ENCODE data around the gene MFSD1.

Gene MFSD1

DNA sequence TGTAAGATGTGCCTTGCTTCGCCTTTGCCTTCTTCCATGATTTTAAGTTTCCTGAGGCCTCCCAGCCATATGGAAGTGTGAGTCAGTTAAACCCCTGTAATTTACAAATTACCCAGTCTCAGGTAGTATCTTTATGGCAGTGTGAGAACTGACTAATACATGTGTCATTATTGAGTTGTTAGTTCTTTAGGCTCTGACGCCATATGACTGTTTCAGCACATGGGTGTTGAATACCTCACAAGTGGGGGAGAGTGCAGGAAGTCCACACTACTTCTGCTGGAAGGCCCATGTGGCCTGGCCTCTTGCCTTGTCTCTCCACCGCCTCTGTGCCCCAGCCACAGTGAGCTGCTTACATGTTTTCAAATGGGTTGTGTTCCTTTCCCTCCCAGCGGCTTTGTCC, 28.5 kb downstream of the MFSD1 start:
- ATAC-seq: no peak
- TF ChIP-seq ZC3H10 (CRISPR knock-in tag; IDR thresholded peaks at IDR 0.05): no peak
- no peak for TF ChIP-seq SNAI2 (CRISPR knock-in tag; IDR thresholded peaks at IDR 0.05)
- TF ChIP-seq ZFP30 (CRISPR knock-in tag; IDR thresholded peaks at IDR 0.05): no peak
- no peak for TF ChIP-seq OSR1 (CRISPR knock-in tag; IDR thresholded peaks at IDR 0.05)
- TF ChIP-seq TCF4 (CRISPR knock-in tag; IDR thresholded peaks at IDR 0.05; ENCODE audit: borderline replicate concordance): no peak
- no peak for TF ChIP-seq ZNF565 (CRISPR knock-in tag; conservative IDR thresholded peaks at IDR 0.05; ENCODE audit: low read depth)
- TF ChIP-seq CSDC2 (CRISPR knock-in tag; IDR thresholded peaks at IDR 0.05): no peak
- TF ChIP-seq ZFP3 (CRISPR knock-in tag; IDR thresholded peaks at IDR 0.05): no peak
- TF ChIP-seq, protein P1, sequence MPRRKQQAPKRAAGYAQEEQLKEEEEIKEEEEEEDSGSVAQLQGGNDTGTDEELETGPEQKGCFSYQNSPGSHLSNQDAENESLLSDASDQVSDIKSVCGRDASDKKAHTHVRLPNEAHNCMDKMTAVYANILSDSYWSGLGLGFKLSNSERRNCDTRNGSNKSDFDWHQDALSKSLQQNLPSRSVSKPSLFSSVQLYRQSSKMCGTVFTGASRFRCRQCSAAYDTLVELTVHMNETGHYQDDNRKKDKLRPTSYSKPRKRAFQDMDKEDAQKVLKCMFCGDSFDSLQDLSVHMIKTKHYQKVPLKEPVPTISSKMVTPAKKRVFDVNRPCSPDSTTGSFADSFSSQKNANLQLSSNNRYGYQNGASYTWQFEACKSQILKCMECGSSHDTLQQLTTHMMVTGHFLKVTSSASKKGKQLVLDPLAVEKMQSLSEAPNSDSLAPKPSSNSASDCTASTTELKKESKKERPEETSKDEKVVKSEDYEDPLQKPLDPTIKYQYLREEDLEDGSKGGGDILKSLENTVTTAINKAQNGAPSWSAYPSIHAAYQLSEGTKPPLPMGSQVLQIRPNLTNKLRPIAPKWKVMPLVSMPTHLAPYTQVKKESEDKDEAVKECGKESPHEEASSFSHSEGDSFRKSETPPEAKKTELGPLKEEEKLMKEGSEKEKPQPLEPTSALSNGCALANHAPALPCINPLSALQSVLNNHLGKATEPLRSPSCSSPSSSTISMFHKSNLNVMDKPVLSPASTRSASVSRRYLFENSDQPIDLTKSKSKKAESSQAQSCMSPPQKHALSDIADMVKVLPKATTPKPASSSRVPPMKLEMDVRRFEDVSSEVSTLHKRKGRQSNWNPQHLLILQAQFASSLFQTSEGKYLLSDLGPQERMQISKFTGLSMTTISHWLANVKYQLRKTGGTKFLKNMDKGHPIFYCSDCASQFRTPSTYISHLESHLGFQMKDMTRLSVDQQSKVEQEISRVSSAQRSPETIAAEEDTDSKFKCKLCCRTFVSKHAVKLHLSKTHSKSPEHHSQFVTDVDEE (CRISPR knock-in tag; IDR thresholded peaks at IDR 0.05): no peak
- no peak for TF ChIP-seq PPARA (CRISPR knock-in tag; IDR thresholded peaks at IDR 0.05; ENCODE audit: borderline replicate concordance)
- TF ChIP-seq ZNF70 (CRISPR knock-in tag; IDR thresholded peaks at IDR 0.05): no peak
- TF ChIP-seq, protein P2, sequence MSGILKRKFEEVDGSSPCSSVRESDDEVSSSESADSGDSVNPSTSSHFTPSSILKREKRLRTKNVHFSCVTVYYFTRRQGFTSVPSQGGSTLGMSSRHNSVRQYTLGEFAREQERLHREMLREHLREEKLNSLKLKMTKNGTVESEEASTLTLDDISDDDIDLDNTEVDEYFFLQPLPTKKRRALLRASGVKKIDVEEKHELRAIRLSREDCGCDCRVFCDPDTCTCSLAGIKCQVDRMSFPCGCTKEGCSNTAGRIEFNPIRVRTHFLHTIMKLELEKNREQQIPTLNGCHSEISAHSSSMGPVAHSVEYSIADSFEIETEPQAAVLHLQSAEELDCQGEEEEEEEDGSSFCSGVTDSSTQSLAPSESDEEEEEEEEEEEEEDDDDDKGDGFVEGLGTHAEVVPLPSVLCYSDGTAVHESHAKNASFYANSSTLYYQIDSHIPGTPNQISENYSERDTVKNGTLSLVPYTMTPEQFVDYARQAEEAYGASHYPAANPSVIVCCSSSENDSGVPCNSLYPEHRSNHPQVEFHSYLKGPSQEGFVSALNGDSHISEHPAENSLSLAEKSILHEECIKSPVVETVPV (CRISPR knock-in tag; IDR thresholded peaks at IDR 0.05): no peak
- no peak for TF ChIP-seq BACH2 (CRISPR knock-in tag; IDR thresholded peaks at IDR 0.05; ENCODE audit: borderline replicate concordance)
- TF ChIP-seq, protein P3, sequence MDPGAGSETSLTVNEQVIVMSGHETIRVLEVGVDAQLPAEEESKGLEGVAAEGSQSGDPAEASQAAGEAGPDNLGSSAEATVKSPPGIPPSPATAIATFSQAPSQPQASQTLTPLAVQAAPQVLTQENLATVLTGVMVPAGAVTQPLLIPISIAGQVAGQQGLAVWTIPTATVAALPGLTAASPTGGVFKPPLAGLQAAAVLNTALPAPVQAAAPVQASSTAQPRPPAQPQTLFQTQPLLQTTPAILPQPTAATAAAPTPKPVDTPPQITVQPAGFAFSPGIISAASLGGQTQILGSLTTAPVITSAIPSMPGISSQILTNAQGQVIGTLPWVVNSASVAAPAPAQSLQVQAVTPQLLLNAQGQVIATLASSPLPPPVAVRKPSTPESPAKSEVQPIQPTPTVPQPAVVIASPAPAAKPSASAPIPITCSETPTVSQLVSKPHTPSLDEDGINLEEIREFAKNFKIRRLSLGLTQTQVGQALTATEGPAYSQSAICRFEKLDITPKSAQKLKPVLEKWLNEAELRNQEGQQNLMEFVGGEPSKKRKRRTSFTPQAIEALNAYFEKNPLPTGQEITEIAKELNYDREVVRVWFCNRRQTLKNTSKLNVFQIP (CRISPR knock-in tag; IDR thresholded peaks at IDR 0.05; ENCODE audit: borderline replicate concordance, low read depth): no peak
- no peak for TF ChIP-seq ZNF8 (CRISPR knock-in tag; IDR thresholded peaks at IDR 0.05)
- TF ChIP-seq ESRRG (CRISPR knock-in tag; IDR thresholded peaks at IDR 0.05): no peak
- TF ChIP-seq RARB (CRISPR knock-in tag; IDR thresholded peaks at IDR 0.05): no peak

DNA sequence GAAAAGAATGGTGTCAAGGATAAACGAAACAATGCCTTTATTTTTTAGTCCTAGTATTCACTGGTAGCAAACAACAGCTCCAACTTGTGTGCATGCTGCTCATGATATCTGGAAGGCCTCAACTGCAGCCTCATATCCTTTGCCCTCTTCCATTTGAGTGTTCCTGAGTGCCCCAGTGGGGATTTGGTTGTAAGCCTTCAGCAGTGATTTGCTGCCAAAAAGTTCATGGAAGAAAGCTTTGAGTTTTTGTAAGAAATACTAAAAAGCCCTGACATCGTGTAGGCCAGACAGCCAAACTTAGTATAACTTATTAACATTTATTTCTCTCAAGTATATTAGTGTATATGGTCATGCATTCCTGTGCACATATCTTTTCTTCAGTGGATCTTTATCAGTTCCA, 30.0 kb downstream of the MFSD1 start:
- no peak for ATAC-seq
- TF ChIP-seq, protein P3 (CRISPR knock-in tag; IDR thresholded peaks at IDR 0.05; ENCODE audit: borderline replicate concordance, low read depth): no peak
- TF ChIP-seq ARNTL (CRISPR knock-in tag; IDR thresholded peaks at IDR 0.05; ENCODE audit: borderline replicate concordance, low read depth) (no peak), ISL1 (CRISPR knock-in tag; IDR thresholded peaks at IDR 0.05) (no peak), ZNF70 (CRISPR knock-in tag; IDR thresholded peaks at IDR 0.05) (no peak), ZNF8 (CRISPR knock-in tag; IDR thresholded peaks at IDR 0.05) (no peak), ZFP3 (CRISPR knock-in tag; IDR thresholded peaks at IDR 0.05) (no peak), SNAI2 (CRISPR knock-in tag; IDR thresholded peaks at IDR 0.05) (no peak), ZNF565 (CRISPR knock-in tag; conservative IDR thresholded peaks at IDR 0.05; ENCODE audit: low read depth) (no peak), GLIS3 (CRISPR knock-in tag; IDR thresholded peaks at IDR 0.05) (no peak), BACH2 (CRISPR knock-in tag; IDR thresholded peaks at IDR 0.05; ENCODE audit: borderline replicate concordance) (no peak)
- TF ChIP-seq, protein P4, sequence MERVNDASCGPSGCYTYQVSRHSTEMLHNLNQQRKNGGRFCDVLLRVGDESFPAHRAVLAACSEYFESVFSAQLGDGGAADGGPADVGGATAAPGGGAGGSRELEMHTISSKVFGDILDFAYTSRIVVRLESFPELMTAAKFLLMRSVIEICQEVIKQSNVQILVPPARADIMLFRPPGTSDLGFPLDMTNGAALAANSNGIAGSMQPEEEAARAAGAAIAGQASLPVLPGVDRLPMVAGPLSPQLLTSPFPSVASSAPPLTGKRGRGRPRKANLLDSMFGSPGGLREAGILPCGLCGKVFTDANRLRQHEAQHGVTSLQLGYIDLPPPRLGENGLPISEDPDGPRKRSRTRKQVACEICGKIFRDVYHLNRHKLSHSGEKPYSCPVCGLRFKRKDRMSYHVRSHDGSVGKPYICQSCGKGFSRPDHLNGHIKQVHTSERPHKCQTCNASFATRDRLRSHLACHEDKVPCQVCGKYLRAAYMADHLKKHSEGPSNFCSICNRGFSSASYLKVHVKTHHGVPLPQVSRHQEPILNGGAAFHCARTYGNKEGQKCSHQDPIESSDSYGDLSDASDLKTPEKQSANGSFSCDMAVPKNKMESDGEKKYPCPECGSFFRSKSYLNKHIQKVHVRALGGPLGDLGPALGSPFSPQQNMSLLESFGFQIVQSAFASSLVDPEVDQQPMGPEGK (CRISPR knock-in tag; IDR thresholded peaks at IDR 0.05; ENCODE audit: borderline replicate concordance): no peak
- TF ChIP-seq, protein P1 (CRISPR knock-in tag; IDR thresholded peaks at IDR 0.05): no peak
